ENCODE data around the gene KSR2. TPM values are rescaled to one million over a fixed set of nuclear protein-coding genes. Genes with fewer than 3 reads are reported as not detected.
"Not testable (repeated sequence)": the region's sequence is repeated elsewhere in the genome, so short reads cannot be mapped to it uniquely, and the experiment has no call there.

Gene KSR2
- total RNA-seq, 1 experiment from 2014 or later = 0.06 TPM

DNA sequence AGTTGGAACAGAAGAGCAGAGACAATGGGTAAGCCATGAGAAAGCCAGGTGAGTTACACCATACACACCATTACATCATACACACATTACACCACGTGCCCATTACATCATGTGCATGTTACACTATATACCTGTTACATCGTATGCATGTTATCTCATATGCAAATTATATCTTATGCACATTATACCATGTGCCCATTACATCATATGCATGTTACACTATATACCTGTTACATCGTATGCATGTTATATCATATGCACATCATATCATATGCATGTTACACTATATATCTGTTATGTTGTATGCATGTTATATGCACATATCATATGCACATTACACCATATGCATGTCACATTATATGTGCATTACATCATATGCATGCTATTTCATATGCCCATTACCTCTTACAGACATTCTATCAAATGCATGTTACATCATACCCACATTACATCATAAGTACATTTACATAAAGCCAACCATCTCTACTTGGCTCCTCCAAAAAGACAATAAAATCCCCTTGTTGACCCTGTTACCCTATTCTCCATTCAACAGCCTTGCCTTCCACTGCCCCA lies 207.2 kb downstream of the KSR2 start:
- DNase-seq (ENCODE audit: low spot score) = no peak

DNA sequence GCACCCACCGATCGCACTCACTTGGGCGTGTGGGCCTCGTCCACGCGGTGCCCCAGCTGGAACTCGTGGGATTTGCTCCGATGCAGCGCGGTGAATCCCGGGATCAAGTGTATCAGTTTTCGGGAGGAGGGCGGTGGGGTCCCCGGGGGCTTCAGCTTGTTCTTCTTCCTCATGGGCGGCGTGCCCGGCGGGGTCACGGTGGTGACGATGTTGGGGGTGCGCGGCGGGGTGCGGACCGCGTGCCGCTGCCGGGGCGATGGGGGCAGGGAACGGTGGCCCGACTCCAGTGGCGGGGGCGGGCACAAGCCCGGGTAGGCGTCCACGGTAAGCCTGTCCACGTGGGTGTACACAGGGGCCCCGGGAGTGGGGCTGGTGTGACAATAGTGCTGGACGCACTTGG lies 207.8 kb downstream of the KSR2 start:
- DNase-seq (ENCODE audit: low spot score) = no peak

DNA sequence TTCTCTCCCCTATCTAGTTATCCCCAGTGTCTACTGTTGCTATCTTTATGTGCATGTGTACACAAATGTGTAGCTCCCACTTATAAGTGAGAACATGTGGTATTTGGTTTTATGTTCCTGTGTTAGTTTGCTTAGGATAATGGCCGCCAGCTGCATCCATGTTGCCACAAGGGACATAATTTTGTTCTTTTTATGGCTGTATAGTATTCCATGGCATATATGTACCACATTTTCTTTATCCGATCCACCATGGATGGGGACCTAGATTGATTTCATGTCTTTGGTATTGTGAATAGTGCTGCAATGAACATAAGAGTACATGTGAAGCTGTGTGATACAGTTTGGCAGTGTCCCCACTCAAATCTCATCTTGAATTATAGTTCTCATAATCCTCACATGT lies 218.1 kb downstream of the KSR2 start:
- DNase-seq (ENCODE audit: low spot score) = no peak

DNA sequence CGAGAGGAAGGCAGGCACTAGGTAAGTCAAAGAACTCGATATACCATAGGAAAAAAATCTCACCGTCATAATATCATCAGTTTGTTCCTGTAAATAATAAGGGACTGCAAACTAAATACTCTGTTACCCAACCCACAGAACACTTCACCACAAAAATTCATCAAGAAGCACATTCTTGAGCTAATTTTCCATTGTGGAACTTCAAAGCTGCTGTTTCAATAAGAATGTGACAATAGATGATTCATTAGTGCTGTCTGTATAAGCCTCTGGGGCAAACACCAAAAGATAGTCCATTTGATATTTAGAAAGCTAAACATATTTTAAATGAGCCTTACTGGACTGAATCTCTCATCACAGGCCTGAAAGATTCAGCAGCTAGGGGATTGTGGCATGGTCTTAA lies 219.4 kb downstream of the KSR2 start:
- DNase-seq (ENCODE audit: low spot score) = no peak

DNA sequence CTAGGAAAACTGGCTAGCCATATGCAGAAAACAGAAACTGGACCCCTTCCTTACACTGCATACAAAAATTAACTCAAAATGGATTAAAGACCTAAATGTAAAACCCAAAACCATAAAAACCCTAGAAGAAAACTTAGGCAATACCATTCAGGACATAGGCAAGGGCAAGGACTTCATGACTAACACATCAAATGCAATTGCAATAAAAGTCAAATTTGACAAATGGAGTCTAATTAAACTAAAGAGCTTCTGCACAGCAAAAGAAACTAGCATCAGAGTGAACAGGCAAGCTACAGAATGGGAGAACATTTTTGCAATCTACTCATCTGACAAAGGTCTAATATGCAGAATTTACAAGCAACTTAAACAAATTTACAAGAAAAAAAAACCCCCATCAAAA lies 222.4 kb downstream of the KSR2 start:
- not testable (repeated sequence) for DNase-seq (ENCODE audit: low spot score)

DNA sequence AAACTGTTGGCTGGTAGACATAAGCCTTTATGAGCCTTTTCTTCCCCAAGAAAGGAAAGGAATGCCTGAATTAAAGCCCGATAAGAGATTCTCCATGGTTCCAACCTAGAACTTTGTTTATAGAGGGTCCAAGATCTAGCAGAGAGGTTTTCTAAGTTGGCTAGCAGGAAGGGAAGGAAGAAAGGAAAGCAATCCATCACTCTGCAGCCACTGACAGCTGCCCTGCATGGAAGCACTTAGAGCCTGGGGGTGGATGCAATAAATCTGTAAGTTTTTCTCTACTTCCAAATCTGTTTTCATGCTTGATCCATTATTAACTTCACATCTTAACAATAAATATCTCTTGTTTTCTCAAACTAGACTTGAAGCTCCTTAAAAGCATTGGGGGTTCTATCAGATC lies 224.4 kb downstream of the KSR2 start:
- no peak for DNase-seq (ENCODE audit: low spot score)

DNA sequence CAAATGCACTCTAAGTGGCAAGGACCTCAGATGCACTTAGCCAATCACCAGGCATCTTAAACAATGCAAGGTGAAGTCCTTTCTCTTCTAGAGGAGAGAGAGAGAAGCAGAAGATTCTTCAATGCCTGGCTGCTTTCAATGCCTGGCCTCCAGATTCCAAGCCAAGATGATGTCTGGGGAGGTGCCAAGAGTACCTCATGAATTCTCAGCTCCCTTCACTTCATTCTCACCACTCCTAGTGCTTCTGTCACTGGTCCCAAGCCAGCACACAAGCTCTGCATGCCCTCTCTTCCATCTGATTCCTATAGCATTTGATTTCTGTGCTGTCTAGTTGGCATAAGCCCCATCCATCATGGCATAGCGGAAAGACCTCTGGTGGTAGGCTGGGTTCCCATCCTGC lies 225.0 kb downstream of the KSR2 start:
- DNase-seq (ENCODE audit: low spot score) = no peak

DNA sequence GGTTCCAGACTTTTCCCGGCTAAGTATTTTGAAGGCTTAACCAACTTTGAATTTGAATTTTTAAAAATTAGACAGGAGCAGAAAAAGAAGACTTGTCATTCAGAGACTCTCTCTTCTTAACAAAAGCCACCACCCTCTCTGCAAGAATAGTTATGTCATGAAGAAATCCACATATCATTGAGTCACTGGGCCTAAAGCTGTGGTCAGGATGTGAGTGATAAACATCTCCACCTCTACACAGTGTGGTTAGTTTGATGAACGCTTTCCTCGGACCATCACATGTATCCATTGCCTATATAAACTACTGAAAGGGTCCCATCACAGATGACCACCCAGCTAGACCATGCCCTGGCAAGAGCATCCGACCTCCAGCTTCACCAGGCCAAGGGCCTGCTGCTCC lies 226.1 kb downstream of the KSR2 start:
- DNase-seq (ENCODE audit: low spot score) = no peak

DNA sequence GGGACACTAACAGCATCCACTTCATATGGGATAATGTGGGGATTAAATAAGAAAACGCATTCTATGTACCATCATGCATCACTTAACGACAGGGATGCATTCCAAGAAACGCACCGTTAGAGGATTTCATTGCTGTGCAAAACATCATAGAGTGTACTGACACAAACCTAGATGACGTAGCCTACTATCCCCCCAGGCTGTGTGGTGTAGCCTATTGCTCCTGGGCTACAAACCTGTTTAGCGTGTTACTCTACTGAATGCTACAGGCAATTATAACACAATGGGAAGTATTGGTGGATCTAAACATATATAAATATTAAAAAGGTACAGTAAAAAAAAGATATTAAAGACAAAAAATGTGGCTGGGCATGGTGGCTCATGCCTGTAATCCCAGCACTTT lies 230.6 kb downstream of the KSR2 start:
- no peak for DNase-seq (ENCODE audit: low spot score)

DNA sequence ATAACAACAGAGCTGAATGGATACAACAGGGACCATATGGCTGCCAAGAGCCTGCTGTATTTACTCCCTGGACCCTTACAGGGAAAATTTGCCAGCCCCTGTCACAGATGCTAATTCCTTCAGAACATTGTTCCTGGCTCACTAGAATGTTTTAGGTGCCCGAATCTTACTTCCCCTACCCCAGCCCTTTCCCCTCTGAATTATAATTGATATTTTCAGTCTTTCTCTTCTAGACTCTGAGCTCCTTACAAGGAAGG lies 235.3 kb downstream of the KSR2 start:
- no peak for DNase-seq (ENCODE audit: low spot score)

DNA sequence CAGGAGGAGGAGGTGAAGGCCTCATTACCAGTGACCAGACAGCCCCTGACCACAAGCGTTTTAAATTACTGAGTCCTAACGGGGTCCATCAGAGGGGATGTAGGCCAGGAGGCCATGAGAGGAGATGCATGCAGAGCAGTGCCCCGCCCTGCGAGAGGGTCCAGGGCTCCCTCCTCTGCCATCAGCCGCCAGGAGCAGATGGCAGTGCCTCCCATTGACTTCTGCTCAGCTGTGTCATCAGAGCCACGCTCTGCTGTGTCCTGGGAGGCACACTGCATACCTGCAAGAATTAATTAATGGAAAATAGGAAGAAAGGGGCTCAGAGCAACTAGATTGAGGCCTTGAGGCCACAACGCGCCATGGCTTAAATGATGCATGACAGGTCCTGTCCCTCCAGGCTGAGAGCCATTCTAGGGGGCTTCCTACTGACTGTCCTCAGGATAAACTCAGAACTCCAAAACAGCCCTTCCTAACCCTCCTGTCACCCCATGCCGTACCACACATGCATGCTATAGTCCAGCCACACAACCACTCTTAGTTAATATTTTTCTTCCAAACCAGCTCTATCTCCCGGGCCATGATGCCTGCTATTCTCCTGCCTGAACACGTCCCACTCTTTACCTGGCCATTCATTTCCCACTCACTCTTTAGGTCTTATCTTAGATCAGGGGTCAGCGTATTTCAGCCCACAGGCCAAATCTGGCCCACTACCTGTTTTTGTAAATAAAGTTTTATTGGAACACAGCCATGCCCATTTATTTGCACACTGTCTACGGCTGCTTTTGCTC lies 235.8 kb downstream of the KSR2 start:
- DNase-seq (ENCODE audit: low spot score) = no peak

DNA sequence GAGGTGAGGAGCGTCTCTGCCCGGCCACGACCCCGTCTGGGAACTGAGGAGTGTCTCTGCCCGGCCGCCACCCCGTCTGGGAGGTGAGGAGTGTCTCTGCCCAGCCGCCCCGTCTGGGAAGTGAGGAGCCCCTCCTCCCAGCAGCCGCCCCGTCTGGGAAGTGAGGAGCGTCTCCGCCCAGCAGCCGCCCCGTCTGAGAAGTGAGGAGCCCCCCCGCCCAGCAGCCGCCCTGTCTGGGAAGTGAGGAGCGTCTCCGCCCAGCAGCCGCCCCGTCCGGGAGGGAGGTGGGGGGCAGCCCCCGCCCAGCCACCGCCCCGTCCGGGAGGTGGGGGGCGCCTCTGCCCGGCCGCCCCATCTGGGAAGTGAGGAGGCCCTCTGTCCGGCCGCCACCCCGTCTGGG lies 237.7 kb downstream of the KSR2 start:
- DNase-seq (ENCODE audit: low spot score) = not testable (repeated sequence)

DNA sequence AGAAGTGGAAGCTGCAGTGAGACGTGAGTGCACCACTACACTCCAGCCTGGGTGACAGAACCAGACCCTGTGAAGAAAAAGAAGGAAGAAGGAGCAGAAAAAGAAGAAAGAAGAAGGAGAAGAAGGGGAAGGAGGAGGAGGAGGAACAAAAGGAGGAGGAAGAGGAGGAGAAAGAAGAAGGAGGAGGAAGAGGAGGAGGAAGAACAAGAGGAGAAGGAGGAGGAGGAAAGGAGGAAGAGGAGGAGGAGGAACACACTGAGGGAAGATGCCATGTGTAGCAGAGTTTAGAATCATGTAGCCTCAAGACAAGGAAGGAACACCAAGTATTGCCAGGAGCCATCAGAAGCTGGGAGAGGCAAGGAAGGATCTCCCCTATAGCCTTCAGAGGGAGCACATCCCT lies 241.5 kb downstream of the KSR2 start:
- DNase-seq (ENCODE audit: low spot score) = no peak

DNA sequence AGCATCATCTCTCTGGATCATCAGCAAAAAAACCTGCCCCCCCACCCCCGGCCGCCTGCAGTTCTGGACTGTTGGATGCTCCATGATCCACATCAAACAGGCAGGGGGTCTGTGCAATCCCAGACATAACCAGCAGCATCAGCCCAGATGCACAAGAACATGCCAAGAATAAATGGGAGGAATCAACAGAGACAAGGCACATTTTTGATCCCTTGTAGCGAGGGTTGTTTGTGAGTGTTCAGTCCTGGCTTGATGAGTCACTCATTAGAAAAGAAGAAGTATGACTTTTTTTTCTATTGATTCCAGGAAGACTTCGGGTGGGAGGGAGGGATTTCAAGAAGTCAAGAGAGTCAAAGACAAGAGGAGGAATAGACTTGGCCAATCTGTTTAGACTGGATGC lies 244.2 kb downstream of the KSR2 start:
- no peak for DNase-seq (ENCODE audit: low spot score)

DNA sequence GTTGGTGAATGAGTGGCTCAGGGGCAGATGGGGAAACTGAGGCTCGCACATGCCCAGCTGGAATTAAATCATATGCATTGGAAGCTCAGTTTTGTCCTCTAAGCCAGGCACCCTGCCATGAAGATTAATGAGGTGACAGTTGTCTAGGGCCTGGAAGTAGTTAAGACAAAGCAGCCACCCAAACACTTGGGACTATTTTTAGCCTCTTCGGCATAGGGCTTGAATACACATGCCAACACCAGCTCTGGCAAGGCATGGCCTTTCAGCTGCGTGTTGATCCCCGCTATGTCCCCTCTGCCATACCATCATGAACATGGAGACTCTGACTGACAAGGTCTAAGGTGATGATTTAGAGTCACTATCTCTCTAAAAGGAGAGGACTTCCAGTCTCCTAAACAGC lies 250.2 kb downstream of the KSR2 start:
- DNase-seq (ENCODE audit: low spot score) = no peak

DNA sequence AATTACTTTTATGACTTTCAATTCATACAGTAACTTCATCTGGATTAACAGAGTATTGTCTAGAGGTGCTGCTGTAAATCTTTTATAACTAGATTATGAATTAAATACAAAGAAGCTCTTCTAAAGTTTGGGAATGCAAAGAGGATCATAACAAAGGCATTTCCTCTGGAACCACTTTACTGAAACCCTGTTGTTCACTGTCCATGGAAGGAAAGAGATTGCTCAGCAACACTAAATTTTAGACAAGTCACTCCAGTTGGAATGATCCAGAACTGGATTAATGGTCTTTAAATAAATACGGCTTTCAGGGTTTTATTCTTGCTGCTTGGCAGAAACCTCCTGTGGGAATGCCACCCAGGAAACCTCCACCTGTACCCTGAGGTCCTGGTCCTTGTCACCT lies 250.6 kb downstream of the KSR2 start:
- no peak for DNase-seq (ENCODE audit: low spot score)

DNA sequence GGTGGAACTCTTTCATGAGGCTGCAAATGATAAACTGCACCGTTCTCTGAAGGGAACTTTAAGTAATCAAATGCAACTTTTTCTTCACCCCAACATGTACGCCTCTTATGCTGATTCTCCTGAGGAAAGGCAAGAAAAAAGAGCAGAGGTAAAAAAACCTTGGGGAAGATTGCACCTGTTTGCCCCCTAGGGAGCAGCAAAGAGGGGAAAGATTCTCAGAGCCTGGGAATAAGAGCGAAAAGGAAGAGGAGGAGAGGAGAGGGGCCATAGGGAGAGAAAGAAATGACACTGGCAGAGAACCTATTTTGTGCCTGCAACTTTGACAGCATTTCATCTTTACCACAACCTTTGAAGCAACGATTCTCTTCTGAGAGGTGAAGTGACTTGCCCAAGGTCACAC lies 254.6 kb downstream of the KSR2 start:
- DNase-seq (ENCODE audit: low spot score) = no peak

DNA sequence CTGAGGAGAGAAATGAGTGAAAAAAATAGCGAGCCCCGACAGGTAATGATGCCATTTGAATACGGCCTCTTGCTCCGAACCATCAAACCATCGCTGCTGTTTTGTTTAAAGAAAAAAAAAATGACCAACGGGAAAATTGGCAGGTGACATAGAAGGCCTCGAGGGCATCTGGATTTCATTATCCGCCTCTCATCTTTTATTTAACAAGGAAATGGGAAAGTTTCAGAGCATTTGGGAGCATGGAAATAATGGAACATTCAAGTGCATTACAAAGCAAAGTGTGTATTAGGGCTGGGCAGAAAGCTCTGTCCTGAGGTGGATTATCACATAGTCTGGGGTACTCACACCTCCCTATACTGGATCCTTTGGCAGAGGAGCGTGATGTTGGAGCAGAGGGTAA lies 258.7 kb downstream of the KSR2 start:
- DNase-seq (ENCODE audit: low spot score) = no peak

DNA sequence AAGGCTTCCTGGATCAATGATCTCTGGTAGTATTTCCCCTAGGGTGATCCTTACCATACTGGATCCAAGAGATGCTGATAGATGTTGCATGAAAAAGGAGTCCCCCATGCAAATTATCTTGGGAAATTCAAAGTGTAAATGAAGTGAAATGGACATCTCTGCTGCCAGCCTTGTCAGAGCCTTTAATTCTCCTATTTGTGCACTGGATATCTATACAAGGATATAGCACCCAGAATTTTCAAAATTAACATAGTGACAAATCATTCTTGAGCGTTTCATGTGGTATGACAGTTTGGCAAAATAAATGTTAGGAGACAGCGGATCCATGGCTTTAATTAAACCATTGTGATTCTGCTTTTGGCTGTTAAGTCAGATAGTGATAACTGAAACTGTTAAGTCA lies 260.9 kb downstream of the KSR2 start:
- DNase-seq (ENCODE audit: low spot score) = no peak

DNA sequence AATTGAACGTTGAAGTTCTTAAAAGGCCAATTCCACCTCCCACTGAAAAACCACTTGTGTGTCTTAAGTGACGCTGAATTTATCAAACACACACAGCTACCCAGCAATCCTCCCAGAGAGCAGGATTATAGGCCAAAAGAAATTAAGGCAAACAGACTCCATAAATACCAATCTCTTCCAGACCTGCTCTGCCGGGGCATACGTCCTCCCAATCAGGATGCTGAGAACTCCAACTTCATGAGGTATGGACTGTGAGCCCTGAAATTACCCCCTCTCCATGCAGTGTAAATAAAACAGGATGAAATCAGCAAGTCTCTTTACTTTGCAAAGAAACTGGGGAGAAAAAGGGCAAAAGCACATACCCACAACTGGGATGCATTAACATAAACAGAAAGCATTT lies 265.2 kb downstream of the KSR2 start:
- DNase-seq (ENCODE audit: low spot score) = no peak

DNA sequence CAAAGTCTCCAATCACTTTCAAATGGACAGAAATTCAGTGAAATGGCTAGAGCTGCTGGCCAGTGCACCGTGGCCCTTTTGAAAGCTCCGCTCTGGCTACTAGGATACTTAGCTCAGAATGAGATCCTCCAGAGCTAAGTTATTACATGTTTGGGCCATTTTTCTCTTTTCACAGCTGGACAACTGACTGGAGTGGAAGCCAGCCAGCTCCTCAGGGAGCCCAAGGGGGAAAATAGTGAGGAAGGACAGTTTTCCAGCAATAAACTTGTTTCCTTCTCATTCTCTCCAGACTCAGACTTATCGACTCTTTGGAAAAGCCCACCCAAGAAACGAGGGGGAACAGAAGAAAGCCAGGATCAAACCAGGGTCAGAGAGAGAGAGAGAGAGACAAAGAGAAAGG lies 266.0 kb downstream of the KSR2 start:
- DNase-seq (ENCODE audit: low spot score) = no peak

DNA sequence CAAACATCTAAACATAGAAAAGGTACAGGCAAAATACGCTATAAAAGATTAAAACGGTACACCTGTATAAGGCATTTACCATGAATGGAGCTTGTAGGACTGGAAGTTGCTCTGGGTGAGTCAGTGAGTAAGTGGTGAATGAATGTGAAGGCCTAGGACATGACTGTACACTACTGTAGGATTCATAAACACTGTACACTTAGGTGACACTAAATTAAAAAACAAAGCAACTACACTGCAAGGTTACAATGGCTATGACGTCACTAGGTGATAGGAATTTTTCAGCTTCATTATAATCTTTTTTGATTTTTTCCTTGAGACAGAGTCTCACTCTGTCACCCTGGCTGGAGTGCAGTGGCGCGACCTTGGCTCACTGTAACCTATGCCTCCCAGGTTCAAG lies 269.2 kb downstream of the KSR2 start:
- DNase-seq (ENCODE audit: low spot score) = no peak

DNA sequence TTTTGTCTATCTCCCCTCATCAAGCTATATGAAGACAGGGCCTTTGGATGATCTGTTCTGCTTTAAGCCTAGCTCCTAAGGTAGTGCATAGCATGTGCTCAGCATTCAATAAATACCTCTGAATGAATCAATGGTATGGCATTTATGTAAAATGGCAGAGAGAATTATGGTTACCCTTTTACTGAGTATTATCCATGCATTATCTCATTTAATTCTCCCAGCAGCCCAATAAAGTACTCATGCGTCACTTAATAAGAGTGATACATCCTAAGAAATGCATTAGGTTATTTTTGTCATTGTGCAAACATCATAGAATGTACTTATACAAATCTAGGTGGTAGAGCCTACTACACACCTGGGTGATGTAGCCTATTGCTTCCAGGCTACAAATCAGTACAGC lies 269.7 kb downstream of the KSR2 start:
- no peak for DNase-seq (ENCODE audit: low spot score)

DNA sequence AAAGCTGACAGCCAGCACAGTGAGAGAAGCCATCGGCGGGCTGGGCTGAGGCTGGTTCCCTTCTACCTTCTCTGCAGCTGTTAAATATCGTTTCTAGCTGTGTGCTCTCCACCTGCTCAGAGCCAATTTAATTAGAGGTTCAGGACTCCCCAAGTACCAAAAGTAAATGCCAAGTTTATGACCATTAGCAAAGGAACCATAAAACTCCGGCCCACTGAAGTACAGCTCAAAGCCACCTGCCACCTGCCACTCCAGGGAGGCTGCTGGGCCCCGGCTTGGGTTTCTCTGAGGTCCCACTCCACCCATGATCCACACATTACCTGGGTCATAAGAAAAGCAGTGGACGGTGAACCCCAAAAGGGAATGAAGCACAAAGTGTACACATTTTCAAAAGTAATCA lies 272.8 kb downstream of the KSR2 start:
- DNase-seq (ENCODE audit: low spot score) = no peak
